ENCODE data around the gene HOXC12. TPM values are rescaled to one million over a fixed set of nuclear protein-coding genes. Genes with fewer than 3 reads are reported as not detected.

HOXC12 gene
- total RNA-seq, 2 experiments from 2014 or later = not detected

GRCh38 chr12:53971129-53971528 lies 16.4 kb downstream of the HOXC12 start:
- Mint-ChIP-seq H3K36me3 (ENCODE audit: low read depth) (peaks cover 5% of the 10 kb centered on the region), H3K27me3 (peaks cover 97% of the 10 kb centered on the region), H3K4me3 (no peak overlapping the region), H3K27ac (no peak overlapping the region), H3K9me3 (no peaks in the 10 kb centered on the region), H3K4me1 (ENCODE audit: low read depth) (peaks cover 39% of the 10 kb centered on the region)
- DNase-seq (no peak), ATAC-seq (ENCODE audit: poor library complexity) (no peak)
- Histone ChIP-seq H3K9me3 (ENCODE audit: control insufficient read depth in 1 of 2, insufficient read depth in 1 of 2, low read length in 2 of 2) (peaks cover 0 to 65% of the 10 kb centered on the region in 2 experiments), H3K36me3 (ENCODE audit: insufficient read depth, low read length) (no peaks in the 10 kb centered on the region), H3K4me3 (ENCODE audit: low read length) (no peak overlapping the region), H3K4me1 (ENCODE audit: insufficient read depth, low read length) (peaks cover 42% of the 10 kb centered on the region), H3K27me3 (ENCODE audit: control insufficient read depth in 1 of 2, insufficient read depth in 2 of 2, low read length in 2 of 2) (peaks cover 86 to 100% of the 10 kb centered on the region in 2 experiments), H3K27ac (ENCODE audit: low read depth in 1 of 2, low read length in 2 of 2) (no peak overlapping the region)
- TF ChIP-seq CTCF (IDR thresholded peaks at IDR 0.05) = no peak
- ChIA-PET CTCF (no interaction called here), POLR2A (interaction anchor here (1.0 kb wide), 1 partner anchor 12 kb away, joined by 3 read pairs; no protein-coding TSS in a partner anchor)
- intact Hi-C loops (cut with DNase I, micrococcal nuclease) = no loop called here

- intact Hi-C loops (cut with DNase I, micrococcal nuclease) = no loop called here
- H3K9me3 Mint-ChIP-seq = no peaks in the 10 kb centered on the region
- H3K36me3 Mint-ChIP-seq (ENCODE audit: low read depth) = peaks cover 5% of the 10 kb centered on the region
- Histone ChIP-seq H3K27me3 (ENCODE audit: control insufficient read depth in 1 of 2, insufficient read depth in 2 of 2, low read length in 2 of 2) (peaks cover 86 to 100% of the 10 kb centered on the region in 2 experiments), H3K27ac (ENCODE audit: low read depth in 1 of 2, low read length in 2 of 2) (no peak overlapping the region), H3K4me3 (ENCODE audit: low read length) (no peak overlapping the region), H3K36me3 (ENCODE audit: insufficient read depth, low read length) (no peaks in the 10 kb centered on the region), H3K9me3 (ENCODE audit: control insufficient read depth in 1 of 2, insufficient read depth in 1 of 2, low read length in 2 of 2) (peaks cover 0 to 66% of the 10 kb centered on the region in 2 experiments), H3K4me1 (ENCODE audit: insufficient read depth, low read length) (peaks cover 36% of the 10 kb centered on the region)
- no peak for ATAC-seq (ENCODE audit: poor library complexity)
- H3K4me1 Mint-ChIP-seq (ENCODE audit: low read depth) = peaks cover 34% of the 10 kb centered on the region
- H3K27ac Mint-ChIP-seq = no peak overlapping the region
- no peak for DNase-seq
- ChIA-PET CTCF (no interaction called here), POLR2A (interaction anchor here (1.0 kb wide), 1 partner anchor 13 kb away, joined by 3 read pairs; no protein-coding TSS in a partner anchor)
- TF ChIP-seq CTCF (IDR thresholded peaks at IDR 0.05) = no peak
- no peak overlapping the region for H3K4me3 Mint-ChIP-seq
- peaks cover 97% of the 10 kb centered on the region for H3K27me3 Mint-ChIP-seq
Observed at GRCh38 chr12:53971686-53972085, 17.0 kb downstream of the HOXC12 start.

- intact Hi-C loops (cut with DNase I, micrococcal nuclease) = no loop called here
- Mint-ChIP-seq H3K27me3 (peaks cover 97% of the 10 kb centered on the region), H3K4me1 (ENCODE audit: low read depth) (peaks cover 39% of the 10 kb centered on the region), H3K36me3 (ENCODE audit: low read depth) (peaks cover 5% of the 10 kb centered on the region), H3K4me3 (peak overlapping the region; percentile 38), H3K27ac (no peak overlapping the region), H3K9me3 (no peaks in the 10 kb centered on the region)
- no peaks in the 10 kb centered on the region for H3K36me3 ChIP-seq (ENCODE audit: insufficient read depth, low read length)
- H3K27me3 ChIP-seq (ENCODE audit: control insufficient read depth in 1 of 2, insufficient read depth in 2 of 2, low read length in 2 of 2) = peaks cover 86 to 100% of the 10 kb centered on the region in 2 experiments
- no peak overlapping the region for H3K4me3 ChIP-seq (ENCODE audit: low read length)
- no peak overlapping the region for H3K27ac ChIP-seq (ENCODE audit: low read depth in 1 of 2, low read length in 2 of 2)
- POLR2A ChIA-PET = interaction anchor here (1.0 to 1.3 kb wide), 2 partner anchors 13 to 17 kb away, joined by 3 read pairs; partner anchors contain the start of gene HOXC12
- peaks cover 0 to 66% of the 10 kb centered on the region in 2 experiments for H3K9me3 ChIP-seq (ENCODE audit: control insufficient read depth in 1 of 2, insufficient read depth in 1 of 2, low read length in 2 of 2)
- ATAC-seq (ENCODE audit: poor library complexity) = no peak
- CTCF ChIA-PET = no interaction called here
- no peak for TF ChIP-seq CTCF (IDR thresholded peaks at IDR 0.05)
- peaks cover 31% of the 10 kb centered on the region for H3K4me1 ChIP-seq (ENCODE audit: insufficient read depth, low read length)
- no peak for DNase-seq
Observed at GRCh38 chr12:53972152-53972702, 17.5 kb downstream of the HOXC12 start.

Measured in CD4-positive, alpha-beta T cell (primary cell).